Panc1 (cell line): ENCODE measurements around the gene RNF38.

Source experiments
- CTCF ChIP-seq: fragments of 450-650 bp; IDR thresholded peaks from 2 replicates; pipeline ENCODE4 v1.5.1; 2017; ENCODE audit warnings: mild to moderate bottlenecking
- POLR2AphosphoS5 ChIP-seq: IDR thresholded peaks from 2 replicates; pipeline ENCODE4 v1.6.1; 2012; ENCODE audit warnings: mild to moderate bottlenecking, low read depth, low read length, moderate library complexity
- REST ChIP-seq, 2 experiments: IDR thresholded peaks; 2 replicates each; pipeline ENCODE4 v1.6.1; 2011 to 2012; ENCODE audit warnings: low read depth in 2 of 2, control low read depth in 1 of 2, low read length in 1 of 2, mild to moderate bottlenecking in 1 of 2, moderate library complexity in 1 of 2; ENCODE audit not compliant: insufficient read depth in 1 of 2
- SIN3A ChIP-seq: IDR thresholded peaks from 2 replicates; pipeline ENCODE4 v1.6.1; 2012; ENCODE audit warnings: low read depth, mild to moderate bottlenecking, low read length, moderate library complexity, borderline replicate concordance; ENCODE audit not compliant: insufficient read depth
- TCF7L2 ChIP-seq: IDR thresholded peaks from 2 replicates; pipeline ENCODE4 v1.6.1; 2011; ENCODE audit warnings: mild to moderate bottlenecking, low read depth, low read length, inconsistent platforms

GRCh38 chr9:36316611-36317317 is 83.3 kb downstream of the RNF38 start:
- TF ChIP-seq CTCF (no peak), POLR2AphosphoS5 (no peak), SIN3A (no peak), REST (IDR thresholded peaks at IDR 0.05; ENCODE audit: insufficient read depth in 1 of 2, low read depth in 2 of 2, low read length in 1 of 2) (no peak), TCF7L2 (peak; percentile 67)
